ENCODE measurements around the gene DIPK2B.

The DIPK2B gene, protein sequence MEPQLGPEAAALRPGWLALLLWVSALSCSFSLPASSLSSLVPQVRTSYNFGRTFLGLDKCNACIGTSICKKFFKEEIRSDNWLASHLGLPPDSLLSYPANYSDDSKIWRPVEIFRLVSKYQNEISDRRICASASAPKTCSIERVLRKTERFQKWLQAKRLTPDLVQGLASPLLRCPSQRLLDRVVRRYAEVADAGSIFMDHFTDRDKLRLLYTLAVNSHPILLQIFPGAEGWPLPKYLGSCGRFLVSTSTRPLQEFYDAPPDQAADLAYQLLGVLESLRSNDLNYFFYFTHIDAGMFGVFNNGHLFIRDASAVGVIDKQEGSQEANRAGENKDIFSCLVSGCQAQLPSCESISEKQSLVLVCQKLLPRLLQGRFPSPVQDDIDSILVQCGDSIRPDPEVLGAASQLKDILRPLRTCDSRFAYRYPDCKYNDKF

GRCh38 chrX:45200741-45201234 is at the start of gene DIPK2B:
Gene DIPK2B (minus strand): TSS chrX:45200876. CDS start chrX:45200826, 50 bp downstream.
- Mint-ChIP-seq H3K27me3 (ENCODE audit: low read depth) (no peaks in the 10 kb centered on the region), H3K4me3 (no peak within 1 kb of the TSS), H3K4me1 (no peaks in the 10 kb centered on the region), H3K27ac (no peak within 1 kb of the TSS), H3K36me3 (ENCODE audit: low read depth) (no peaks in the 10 kb centered on the region), H3K9me3 (peaks cover 7% of the 10 kb centered on the region)
- TF ChIP-seq CTCF (IDR thresholded peaks at IDR 0.05; ENCODE audit: unreplicated experiment in 3 of 3), result no peak

GRCh38 chrX:45240301-45240700 is 39.6 kb upstream of the DIPK2B start:
- TF ChIP-seq CTCF (IDR thresholded peaks at IDR 0.05; ENCODE audit: unreplicated experiment in 3 of 3), result no peak
- H3K36me3 Mint-ChIP-seq (ENCODE audit: low read depth), result no peaks in the 10 kb centered on the region

DNA sequence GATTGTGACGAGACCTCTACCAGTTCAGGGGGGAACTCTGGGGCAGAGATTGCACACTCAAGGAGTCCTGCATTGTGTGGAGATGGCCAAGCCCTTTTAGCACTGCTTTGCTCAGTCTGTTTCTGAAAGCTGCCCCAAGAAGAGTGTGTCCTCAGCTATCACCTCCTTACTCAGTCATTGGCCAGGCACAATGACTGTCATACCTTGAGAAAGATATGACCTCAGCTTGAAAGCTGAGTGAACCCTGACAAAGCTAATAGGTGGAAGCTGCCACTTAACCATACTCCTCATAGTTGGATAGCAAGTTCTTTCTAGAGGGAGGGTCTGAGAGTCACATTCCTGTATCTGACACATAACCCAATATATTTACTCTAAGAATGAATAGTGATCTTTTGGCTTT is 37.8 kb upstream of the DIPK2B start:
- Mint-ChIP-seq H3K27me3 (ENCODE audit: low read depth) (no peaks in the 10 kb centered on the region), H3K4me3 (no peak overlapping the region), H3K36me3 (ENCODE audit: low read depth) (no peaks in the 10 kb centered on the region), H3K27ac (no peak overlapping the region), H3K4me1 (no peaks in the 10 kb centered on the region), H3K9me3 (peaks cover 7% of the 10 kb centered on the region)
- TF ChIP-seq CTCF (IDR thresholded peaks at IDR 0.05; ENCODE audit: unreplicated experiment in 3 of 3), result no peak

More at GRCh38 chrX:45240301-45240700, 39.6 kb upstream of the DIPK2B start:
- H3K9me3 Mint-ChIP-seq, result peaks cover 15% of the 10 kb centered on the region
- no peaks in the 10 kb centered on the region for H3K27me3 Mint-ChIP-seq (ENCODE audit: low read depth)
- no peak overlapping the region for H3K27ac Mint-ChIP-seq
- H3K4me1 Mint-ChIP-seq, result no peaks in the 10 kb centered on the region
- H3K4me3 Mint-ChIP-seq, result no peak overlapping the region

- peaks cover 10% of the 10 kb centered on the region for H3K9me3 Mint-ChIP-seq
- H3K4me1 Mint-ChIP-seq, result no peaks in the 10 kb centered on the region
- no peak overlapping the region for H3K27ac Mint-ChIP-seq
- H3K36me3 Mint-ChIP-seq (ENCODE audit: low read depth), result no peaks in the 10 kb centered on the region
- no peaks in the 10 kb centered on the region for H3K27me3 Mint-ChIP-seq (ENCODE audit: low read depth)
- no peak for TF ChIP-seq CTCF (IDR thresholded peaks at IDR 0.05; ENCODE audit: unreplicated experiment in 3 of 3)
- H3K4me3 Mint-ChIP-seq, result no peak overlapping the region
Observed at GRCh38 chrX:45233531-45233930, 32.9 kb upstream of the DIPK2B start.

DNA sequence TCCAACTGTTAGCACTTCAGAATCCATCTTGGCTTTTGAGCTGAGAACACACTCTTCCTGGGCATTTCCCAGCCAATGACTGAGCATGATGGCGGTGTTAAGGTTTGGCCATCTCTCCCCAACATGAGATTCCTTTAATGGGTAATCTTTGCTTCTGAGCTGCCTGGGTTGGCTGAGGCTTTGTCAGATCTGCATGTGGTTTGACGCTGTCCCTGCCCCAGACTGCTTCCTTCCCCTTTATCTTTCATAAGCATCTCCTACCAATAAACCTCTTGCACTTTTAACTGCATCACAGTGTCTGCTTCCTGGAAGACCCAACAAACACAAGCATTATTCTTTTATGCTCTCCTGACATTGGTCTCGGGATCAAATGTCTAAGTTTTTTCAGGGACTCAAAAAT is 31.5 kb upstream of the DIPK2B start:
- H3K27ac Mint-ChIP-seq, result no peak overlapping the region
- H3K4me3 Mint-ChIP-seq, result no peak overlapping the region
- H3K27me3 Mint-ChIP-seq (ENCODE audit: low read depth), result no peaks in the 10 kb centered on the region
- H3K9me3 Mint-ChIP-seq, result peaks cover 8% of the 10 kb centered on the region
- H3K36me3 Mint-ChIP-seq (ENCODE audit: low read depth), result no peaks in the 10 kb centered on the region
- no peaks in the 10 kb centered on the region for H3K4me1 Mint-ChIP-seq
- TF ChIP-seq CTCF (IDR thresholded peaks at IDR 0.05; ENCODE audit: unreplicated experiment in 3 of 3), result no peak

GRCh38 chrX:45230410-45230809 is 29.7 kb upstream of the DIPK2B start:
- no peaks in the 10 kb centered on the region for H3K4me1 Mint-ChIP-seq
- H3K9me3 Mint-ChIP-seq, result peaks cover 8% of the 10 kb centered on the region
- H3K36me3 Mint-ChIP-seq (ENCODE audit: low read depth), result no peaks in the 10 kb centered on the region
- H3K27ac Mint-ChIP-seq, result no peak overlapping the region
- no peak for TF ChIP-seq CTCF (IDR thresholded peaks at IDR 0.05; ENCODE audit: unreplicated experiment in 3 of 3)
- no peaks in the 10 kb centered on the region for H3K27me3 Mint-ChIP-seq (ENCODE audit: low read depth)
- H3K4me3 Mint-ChIP-seq, result no peak overlapping the region
